Ishikawa (cell line): ENCODE measurements around the gene DDX17.

ENCODE experiments used
- CEBPB ChIP-seq: IDR thresholded peaks from 2 replicates; pipeline ENCODE4 v1.6.1; 2012
- CREB1 ChIP-seq: IDR thresholded peaks from 2 replicates; pipeline ENCODE4 v1.6.1; 2012; ENCODE audit warnings: low read depth
- EGR1 ChIP-seq: IDR thresholded peaks from 2 replicates; pipeline ENCODE4 v1.6.1; 2012
- EP300 ChIP-seq: IDR thresholded peaks from 2 replicates; pipeline ENCODE4 v1.6.1; 2012; ENCODE audit warnings: borderline replicate concordance
- MAX ChIP-seq: IDR thresholded peaks from 2 replicates; pipeline ENCODE4 v1.6.1; 2012
- RAD21 ChIP-seq: IDR thresholded peaks from 2 replicates; pipeline ENCODE4 v1.6.1; 2012; ENCODE audit warnings: low read depth
- TAF1 ChIP-seq: IDR thresholded peaks from 2 replicates; pipeline ENCODE4 v1.6.1; 2012; ENCODE audit warnings: low read depth, mild to moderate bottlenecking
- TEAD4 ChIP-seq: IDR thresholded peaks from 2 replicates; pipeline ENCODE4 v1.6.1; 2012
- YY1 ChIP-seq: IDR thresholded peaks from 2 replicates; pipeline ENCODE4 v1.6.1; 2012; ENCODE audit warnings: low read depth
- TF ChIP-seq, protein P1 (sequence below): IDR thresholded peaks from 2 replicates; pipeline ENCODE4 v1.6.1; 2012; ENCODE audit warnings: low read depth, mild to moderate bottlenecking
- TF ChIP-seq, protein P2 (sequence below): IDR thresholded peaks from 2 replicates; pipeline ENCODE4 v1.6.1; 2012

- TF ChIP-seq, protein P1, sequence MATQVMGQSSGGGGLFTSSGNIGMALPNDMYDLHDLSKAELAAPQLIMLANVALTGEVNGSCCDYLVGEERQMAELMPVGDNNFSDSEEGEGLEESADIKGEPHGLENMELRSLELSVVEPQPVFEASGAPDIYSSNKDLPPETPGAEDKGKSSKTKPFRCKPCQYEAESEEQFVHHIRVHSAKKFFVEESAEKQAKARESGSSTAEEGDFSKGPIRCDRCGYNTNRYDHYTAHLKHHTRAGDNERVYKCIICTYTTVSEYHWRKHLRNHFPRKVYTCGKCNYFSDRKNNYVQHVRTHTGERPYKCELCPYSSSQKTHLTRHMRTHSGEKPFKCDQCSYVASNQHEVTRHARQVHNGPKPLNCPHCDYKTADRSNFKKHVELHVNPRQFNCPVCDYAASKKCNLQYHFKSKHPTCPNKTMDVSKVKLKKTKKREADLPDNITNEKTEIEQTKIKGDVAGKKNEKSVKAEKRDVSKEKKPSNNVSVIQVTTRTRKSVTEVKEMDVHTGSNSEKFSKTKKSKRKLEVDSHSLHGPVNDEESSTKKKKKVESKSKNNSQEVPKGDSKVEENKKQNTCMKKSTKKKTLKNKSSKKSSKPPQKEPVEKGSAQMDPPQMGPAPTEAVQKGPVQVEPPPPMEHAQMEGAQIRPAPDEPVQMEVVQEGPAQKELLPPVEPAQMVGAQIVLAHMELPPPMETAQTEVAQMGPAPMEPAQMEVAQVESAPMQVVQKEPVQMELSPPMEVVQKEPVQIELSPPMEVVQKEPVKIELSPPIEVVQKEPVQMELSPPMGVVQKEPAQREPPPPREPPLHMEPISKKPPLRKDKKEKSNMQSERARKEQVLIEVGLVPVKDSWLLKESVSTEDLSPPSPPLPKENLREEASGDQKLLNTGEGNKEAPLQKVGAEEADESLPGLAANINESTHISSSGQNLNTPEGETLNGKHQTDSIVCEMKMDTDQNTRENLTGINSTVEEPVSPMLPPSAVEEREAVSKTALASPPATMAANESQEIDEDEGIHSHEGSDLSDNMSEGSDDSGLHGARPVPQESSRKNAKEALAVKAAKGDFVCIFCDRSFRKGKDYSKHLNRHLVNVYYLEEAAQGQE: no peak
- TF ChIP-seq YY1: no peak
- no peak for TF ChIP-seq CREB1
- no peak for TF ChIP-seq EP300
- no peak for TF ChIP-seq EGR1
- TF ChIP-seq MAX: no peak
- no peak for TF ChIP-seq CEBPB
- no peak for TF ChIP-seq TAF1
- no peak for TF ChIP-seq RAD21
- no peak for TF ChIP-seq TEAD4
- TF ChIP-seq, protein P2, sequence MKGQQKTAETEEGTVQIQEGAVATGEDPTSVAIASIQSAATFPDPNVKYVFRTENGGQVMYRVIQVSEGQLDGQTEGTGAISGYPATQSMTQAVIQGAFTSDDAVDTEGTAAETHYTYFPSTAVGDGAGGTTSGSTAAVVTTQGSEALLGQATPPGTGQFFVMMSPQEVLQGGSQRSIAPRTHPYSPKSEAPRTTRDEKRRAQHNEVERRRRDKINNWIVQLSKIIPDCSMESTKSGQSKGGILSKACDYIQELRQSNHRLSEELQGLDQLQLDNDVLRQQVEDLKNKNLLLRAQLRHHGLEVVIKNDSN: no peak
Measured at GRCh38 chr22:38549101-38549894, 43.2 kb upstream of the DDX17 start.
